ENCODE data around the gene PLXNA3. TPM values are rescaled to one million over a fixed set of nuclear protein-coding genes. Genes with fewer than 3 reads are reported as not detected.
A peak's percentile ranks its signal among the peaks of the same experiment; 100 is the strongest.

The PLXNA3 gene
- total RNA-seq, 1 donor from 2014 or later, result 69.5 TPM

DNA sequence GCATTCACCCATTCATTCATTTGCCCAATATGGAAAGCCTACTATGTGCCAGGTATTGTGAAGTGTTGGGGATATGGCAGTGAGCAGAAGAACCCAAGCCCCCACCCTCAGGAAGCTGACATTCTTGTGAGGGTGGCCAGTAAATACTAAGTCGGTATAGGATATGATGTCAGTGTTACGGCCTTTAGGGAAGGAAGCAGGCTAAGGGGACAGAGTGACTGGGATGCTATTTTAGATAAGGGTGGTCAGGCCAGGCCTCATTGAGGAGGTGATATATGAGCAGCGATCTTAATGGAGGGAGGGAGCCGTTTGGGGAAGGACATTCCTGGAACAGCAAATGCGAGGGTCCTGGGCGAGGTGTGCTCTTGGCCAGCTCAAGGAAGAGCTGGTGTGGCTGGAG lies 27.6 kb upstream of the PLXNA3 start:
- Mint-ChIP-seq H3K36me3 (ENCODE audit: low read depth) (peaks cover 22% of the 10 kb centered on the region), H3K4me1 (peaks cover 23% of the 10 kb centered on the region), H3K27ac (no peak overlapping the region), H3K27me3 (no peaks in the 10 kb centered on the region), H3K9me3 (no peaks in the 10 kb centered on the region), H3K4me3 (no peak overlapping the region)
- ChIA-PET POLR2A (interaction anchor here (0.6 kb wide), 2 partner anchors 321 to 559 kb away, joined by 3 read pairs; no protein-coding TSS in a partner anchor), CTCF (no interaction called here)
- DNase-seq (no peak), ATAC-seq (ENCODE audit: low read depth) (no peak)
- TF ChIP-seq CTCF (IDR thresholded peaks at IDR 0.05), result no peak
- intact Hi-C loops (cut with micrococcal nuclease), result no loop called here

GRCh38 chrX:154430916-154431315 lies 27.2 kb upstream of the PLXNA3 start:
- Mint-ChIP-seq H3K27me3 (no peaks in the 10 kb centered on the region), H3K4me3 (no peak overlapping the region), H3K27ac (no peak overlapping the region), H3K4me1 (peaks cover 24% of the 10 kb centered on the region), H3K9me3 (no peaks in the 10 kb centered on the region), H3K36me3 (ENCODE audit: low read depth) (peaks cover 26% of the 10 kb centered on the region)
- CTCF ChIA-PET, result no interaction called here
- TF ChIP-seq CTCF (IDR thresholded peaks at IDR 0.05), result no peak
- no peak for DNase-seq
- ATAC-seq (ENCODE audit: low read depth), result no peak
- POLR2A ChIA-PET, result interaction anchor here (0.6 kb wide), 2 partner anchors 321 to 559 kb away, joined by 3 read pairs; no protein-coding TSS in a partner anchor
- intact Hi-C loops (cut with micrococcal nuclease), result no loop called here

DNA sequence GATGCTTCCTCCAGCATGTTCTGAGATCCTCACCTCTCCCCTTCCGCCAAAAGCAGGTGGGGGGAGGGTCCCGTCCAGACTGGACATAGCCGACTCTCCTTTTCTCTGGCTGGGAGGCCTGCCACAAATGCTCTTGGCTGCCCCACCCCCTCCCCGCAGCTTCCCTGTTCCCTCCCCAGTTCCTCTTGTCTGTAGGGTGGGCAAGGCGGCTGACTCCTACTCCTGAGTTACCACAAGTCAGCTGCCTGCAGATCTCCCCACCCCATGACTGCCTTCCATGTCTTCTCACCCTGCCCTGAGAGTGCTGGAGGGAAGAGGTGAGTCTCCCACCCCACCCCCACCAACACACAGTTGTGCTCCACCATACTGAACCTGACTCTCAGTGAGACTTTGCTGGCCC lies 26.7 kb upstream of the PLXNA3 start:
- Mint-ChIP-seq H3K27me3 (no peaks in the 10 kb centered on the region), H3K4me3 (peak overlapping the region; percentile 4), H3K27ac (no peak overlapping the region), H3K36me3 (ENCODE audit: low read depth) (peaks cover 28% of the 10 kb centered on the region), H3K4me1 (peaks cover 29% of the 10 kb centered on the region), H3K9me3 (no peaks in the 10 kb centered on the region)
- ChIA-PET POLR2A (no interaction called here), CTCF (no interaction called here)
- intact Hi-C loops (cut with micrococcal nuclease), result no loop called here
- DNase-seq, result no peak
- no peak for ATAC-seq (ENCODE audit: low read depth)
- TF ChIP-seq CTCF (IDR thresholded peaks at IDR 0.05), result no peak

GRCh38 chrX:154432210-154432609 lies 25.9 kb upstream of the PLXNA3 start:
- peaks cover 30% of the 10 kb centered on the region for H3K4me1 Mint-ChIP-seq
- ChIA-PET CTCF (no interaction called here), POLR2A (no interaction called here)
- no peaks in the 10 kb centered on the region for H3K9me3 Mint-ChIP-seq
- no peak for TF ChIP-seq CTCF (IDR thresholded peaks at IDR 0.05)
- no peaks in the 10 kb centered on the region for H3K27me3 Mint-ChIP-seq
- no peak overlapping the region for H3K4me3 Mint-ChIP-seq
- ATAC-seq (ENCODE audit: low read depth) (no peak), DNase-seq (no peak)
- H3K27ac Mint-ChIP-seq, result no peak overlapping the region
- intact Hi-C loops (cut with micrococcal nuclease), result no loop called here
- H3K36me3 Mint-ChIP-seq (ENCODE audit: low read depth), result peaks cover 29% of the 10 kb centered on the region

- Mint-ChIP-seq H3K27ac (no peak overlapping the region), H3K4me1 (peaks cover 37% of the 10 kb centered on the region), H3K4me3 (no peak overlapping the region), H3K36me3 (ENCODE audit: low read depth) (peaks cover 31% of the 10 kb centered on the region), H3K9me3 (no peaks in the 10 kb centered on the region), H3K27me3 (no peaks in the 10 kb centered on the region)
- ChIA-PET CTCF (no interaction called here), POLR2A (no interaction called here)
- intact Hi-C loops (cut with micrococcal nuclease), result no loop called here
- DNase-seq, result no peak
- ATAC-seq (ENCODE audit: low read depth), result no peak
- no peak for TF ChIP-seq CTCF (IDR thresholded peaks at IDR 0.05)
Observed at GRCh38 chrX:154433605-154434004, 24.5 kb upstream of the PLXNA3 start.

All from activated B cell treated with CpG ODN at 0.5 μM for 24 hours (primary cell).